ENCODE data around the gene GRIA4.

GRCh38 chr11:105644839-105645573 is 35.1 kb downstream of the GRIA4 start:
- TF ChIP-seq CTCF (IDR thresholded peaks at IDR 0.05) = no peak
- no peak for TF ChIP-seq EZH2 (IDR thresholded peaks at IDR 0.05; ENCODE audit: borderline replicate concordance, insufficient read depth, low read depth, low read length, poor library complexity, severe bottlenecking)

Data from B cell (primary cell).